ENCODE measurements around the gene TMEM135. TPM values are rescaled to one million over a fixed set of nuclear protein-coding genes. Genes with fewer than 3 reads are reported as not detected.

The TMEM135 gene
- total RNA-seq, 1 donor from 2014 or later, result 20.6 TPM

DNA sequence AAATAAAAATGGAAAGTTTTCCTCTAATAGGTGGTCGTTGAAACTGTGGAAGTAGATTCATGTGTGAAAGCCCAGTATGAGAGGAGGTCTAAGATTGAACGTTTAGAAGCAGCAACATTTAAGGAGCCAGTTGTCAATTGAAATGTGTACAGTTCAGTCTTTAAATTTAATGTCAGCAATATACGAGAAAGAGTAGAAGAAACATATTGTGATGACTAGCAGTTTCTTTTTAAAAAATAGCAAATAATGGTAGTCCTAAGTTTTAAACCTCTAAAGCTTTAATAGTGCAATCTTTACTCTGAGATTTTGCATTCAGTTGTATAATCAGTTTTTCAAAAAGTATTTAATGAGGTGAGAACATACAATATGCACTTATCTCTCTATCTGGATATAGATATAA is 44.9 kb downstream of the TMEM135 start:
- H3K36me3 ChIP-seq (ENCODE audit: insufficient read depth, low read length), result no peaks in the 10 kb centered on the region
- no peaks in the 10 kb centered on the region for H3K4me1 ChIP-seq (ENCODE audit: insufficient read depth, low read length)
- no peak for FAIRE-seq
- no peak for DNase-seq (ENCODE audit: low read depth)
- H3K27me3 ChIP-seq (ENCODE audit: insufficient read depth, low read length), result no peaks in the 10 kb centered on the region
- H3K9me3 ChIP-seq (ENCODE audit: insufficient read depth, low read depth, low read length), result no peaks in the 10 kb centered on the region
- no peak overlapping the region for H3K4me3 Mint-ChIP-seq (ENCODE audit: unreplicated experiment)
- H3K9ac ChIP-seq (ENCODE audit: low read length), result no peak overlapping the region
- no peaks in the 10 kb centered on the region for H3K27me3 Mint-ChIP-seq (ENCODE audit: low read depth, unreplicated experiment)
- H3K27ac ChIP-seq (ENCODE audit: low read depth, low read length), result no peak overlapping the region
- no peak for TF ChIP-seq CTCF (IDR thresholded peaks at IDR 0.05; ENCODE audit: insufficient read depth, low read depth, low read length)
- H3K27ac Mint-ChIP-seq (ENCODE audit: unreplicated experiment), result no peak overlapping the region
- H3K4me3 ChIP-seq (ENCODE audit: insufficient read depth, low read depth, low read length), result no peak overlapping the region
- H3K79me2 ChIP-seq (ENCODE audit: insufficient read depth, low read length), result no peaks in the 10 kb centered on the region
- no peak overlapping the region for H2AFZ ChIP-seq (ENCODE audit: low read depth, low read length)
- no peak overlapping the region for H3K4me2 ChIP-seq (ENCODE audit: low read length)
- H3K4me1 Mint-ChIP-seq (ENCODE audit: low read depth, unreplicated experiment), result peaks cover 7% of the 10 kb centered on the region
- no peaks in the 10 kb centered on the region for H4K20me1 ChIP-seq (ENCODE audit: insufficient read depth, low read length)
- H3K9me3 Mint-ChIP-seq (ENCODE audit: unreplicated experiment), result peaks cover 2% of the 10 kb centered on the region
- H3K36me3 Mint-ChIP-seq (ENCODE audit: low read depth, unreplicated experiment), result peaks cover 11% of the 10 kb centered on the region

GRCh38 chr11:87083029-87083428 is 45.3 kb downstream of the TMEM135 start:
- no peaks in the 10 kb centered on the region for H3K79me2 ChIP-seq (ENCODE audit: insufficient read depth, low read length)
- H3K27me3 ChIP-seq (ENCODE audit: insufficient read depth, low read length), result no peaks in the 10 kb centered on the region
- no peaks in the 10 kb centered on the region for H4K20me1 ChIP-seq (ENCODE audit: insufficient read depth, low read length)
- no peaks in the 10 kb centered on the region for H3K27me3 Mint-ChIP-seq (ENCODE audit: low read depth, unreplicated experiment)
- H3K36me3 ChIP-seq (ENCODE audit: insufficient read depth, low read length), result no peaks in the 10 kb centered on the region
- no peaks in the 10 kb centered on the region for H3K4me1 ChIP-seq (ENCODE audit: insufficient read depth, low read length)
- TF ChIP-seq CTCF (IDR thresholded peaks at IDR 0.05; ENCODE audit: insufficient read depth, low read depth, low read length) (no peak), EZH2 (IDR thresholded peaks at IDR 0.05; ENCODE audit: insufficient read depth, low read length) (no peak)
- no peak overlapping the region for H3K4me3 Mint-ChIP-seq (ENCODE audit: unreplicated experiment)
- no peak overlapping the region for H3K27ac ChIP-seq (ENCODE audit: low read depth, low read length)
- H3K9ac ChIP-seq (ENCODE audit: low read length), result no peak overlapping the region
- no peak for DNase-seq (ENCODE audit: low read depth)
- no peak for FAIRE-seq
- no peak overlapping the region for H3K4me2 ChIP-seq (ENCODE audit: low read length)
- peaks cover 2% of the 10 kb centered on the region for H3K9me3 Mint-ChIP-seq (ENCODE audit: unreplicated experiment)
- H3K36me3 Mint-ChIP-seq (ENCODE audit: low read depth, unreplicated experiment), result peaks cover 9% of the 10 kb centered on the region
- no peak overlapping the region for H2AFZ ChIP-seq (ENCODE audit: low read depth, low read length)
- H3K4me1 Mint-ChIP-seq (ENCODE audit: low read depth, unreplicated experiment), result peaks cover 7% of the 10 kb centered on the region
- no peak overlapping the region for H3K4me3 ChIP-seq (ENCODE audit: insufficient read depth, low read depth, low read length)
- H3K9me3 ChIP-seq (ENCODE audit: insufficient read depth, low read depth, low read length), result no peaks in the 10 kb centered on the region
- H3K27ac Mint-ChIP-seq (ENCODE audit: unreplicated experiment), result no peak overlapping the region

GRCh38 chr11:87092159-87092558 is 54.4 kb downstream of the TMEM135 start:
- H3K9ac ChIP-seq (ENCODE audit: low read length), result no peak overlapping the region
- no peaks in the 10 kb centered on the region for H3K27me3 ChIP-seq (ENCODE audit: insufficient read depth, low read length)
- H3K4me2 ChIP-seq (ENCODE audit: low read length), result no peak overlapping the region
- no peaks in the 10 kb centered on the region for H3K9me3 Mint-ChIP-seq (ENCODE audit: unreplicated experiment)
- no peaks in the 10 kb centered on the region for H3K27me3 Mint-ChIP-seq (ENCODE audit: low read depth, unreplicated experiment)
- H3K4me3 Mint-ChIP-seq (ENCODE audit: unreplicated experiment), result no peak overlapping the region
- DNase-seq (ENCODE audit: low read depth) (no peak), FAIRE-seq (no peak)
- no peaks in the 10 kb centered on the region for H3K36me3 ChIP-seq (ENCODE audit: insufficient read depth, low read length)
- no peak overlapping the region for H2AFZ ChIP-seq (ENCODE audit: low read depth, low read length)
- no peak overlapping the region for H3K27ac ChIP-seq (ENCODE audit: low read depth, low read length)
- no peaks in the 10 kb centered on the region for H3K4me1 Mint-ChIP-seq (ENCODE audit: low read depth, unreplicated experiment)
- H3K27ac Mint-ChIP-seq (ENCODE audit: unreplicated experiment), result no peak overlapping the region
- no peaks in the 10 kb centered on the region for H4K20me1 ChIP-seq (ENCODE audit: insufficient read depth, low read length)
- H3K9me3 ChIP-seq (ENCODE audit: insufficient read depth, low read depth, low read length), result no peaks in the 10 kb centered on the region
- TF ChIP-seq EZH2 (IDR thresholded peaks at IDR 0.05; ENCODE audit: insufficient read depth, low read length), result no peak
- TF ChIP-seq CTCF (IDR thresholded peaks at IDR 0.05; ENCODE audit: insufficient read depth, low read depth, low read length), result no peak
- peaks cover 14% of the 10 kb centered on the region for H3K36me3 Mint-ChIP-seq (ENCODE audit: low read depth, unreplicated experiment)
- no peaks in the 10 kb centered on the region for H3K79me2 ChIP-seq (ENCODE audit: insufficient read depth, low read length)
- H3K4me1 ChIP-seq (ENCODE audit: insufficient read depth, low read length), result no peaks in the 10 kb centered on the region
- no peak overlapping the region for H3K4me3 ChIP-seq (ENCODE audit: insufficient read depth, low read depth, low read length)
